ENCODE results near the gene NLRC3.

The NLRC3 gene

DNA sequence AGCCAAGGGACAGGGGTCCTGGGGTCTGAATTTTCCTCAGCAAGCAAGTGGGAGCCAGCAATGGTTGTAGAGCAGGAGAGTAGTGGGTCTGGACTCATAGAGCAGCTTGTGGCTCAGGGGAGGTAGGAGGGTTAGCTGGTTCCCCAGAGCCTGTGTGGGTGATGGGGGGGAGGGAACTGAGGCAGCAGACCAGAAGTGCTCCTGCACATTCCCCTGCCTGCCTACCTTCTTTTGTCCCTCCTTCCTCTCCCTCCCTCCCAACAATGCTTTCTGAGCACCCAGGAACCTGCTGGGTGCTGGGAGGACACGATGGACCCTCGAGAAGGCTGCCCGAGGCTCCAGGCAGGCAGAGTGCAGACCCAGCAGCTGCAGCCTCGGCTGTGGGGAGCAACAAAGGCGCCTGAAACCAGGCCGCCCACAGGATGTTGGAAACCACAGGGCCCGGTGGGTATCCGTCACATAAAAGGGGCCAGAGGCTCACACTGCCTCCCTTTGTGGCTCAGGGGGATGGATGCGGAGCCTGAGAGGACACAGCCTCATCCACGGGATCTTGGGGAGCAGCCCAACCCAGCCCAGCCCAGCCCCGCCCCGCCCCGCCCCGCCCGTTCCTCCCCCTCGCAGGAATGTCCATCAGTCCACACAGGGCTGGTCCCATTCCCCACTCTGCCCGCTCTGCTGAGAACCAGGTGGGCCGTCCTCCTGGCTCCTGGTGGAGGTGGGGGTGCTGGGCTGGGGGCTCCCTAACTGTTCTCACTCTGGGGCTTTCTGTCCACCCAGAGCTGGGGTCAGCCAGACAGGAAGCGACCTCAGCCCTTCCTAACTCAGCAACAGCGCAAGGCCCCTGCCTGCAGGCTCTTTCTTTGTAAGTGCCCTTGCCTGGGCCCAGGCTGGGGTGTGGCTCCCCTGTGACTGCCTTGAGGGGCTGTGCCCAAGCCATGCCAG lies 1.7 kb upstream of the NLRC3 start:
- DNase-seq: no peak

DNA sequence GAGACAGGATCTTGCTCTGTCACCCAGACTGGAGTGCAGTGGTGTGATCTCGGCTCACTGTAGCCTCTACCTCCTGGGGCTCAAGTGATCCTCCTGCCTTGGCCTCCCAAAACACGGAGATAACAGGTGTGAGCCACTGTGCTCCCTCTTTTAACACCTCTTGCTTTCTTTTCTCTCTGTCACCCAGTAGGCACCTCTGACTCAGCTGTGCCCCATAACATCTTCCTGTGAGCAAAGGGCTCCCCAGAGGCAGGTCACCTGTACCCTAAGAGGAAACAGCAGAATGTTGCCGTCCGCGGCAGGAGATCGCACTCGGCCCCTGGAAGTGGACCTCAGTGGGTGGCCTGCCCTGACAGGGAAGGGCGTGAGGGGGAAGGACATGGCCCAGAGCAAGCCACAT lies 918 bp upstream of the NLRC3 start:
- no peak for DNase-seq

DNA sequence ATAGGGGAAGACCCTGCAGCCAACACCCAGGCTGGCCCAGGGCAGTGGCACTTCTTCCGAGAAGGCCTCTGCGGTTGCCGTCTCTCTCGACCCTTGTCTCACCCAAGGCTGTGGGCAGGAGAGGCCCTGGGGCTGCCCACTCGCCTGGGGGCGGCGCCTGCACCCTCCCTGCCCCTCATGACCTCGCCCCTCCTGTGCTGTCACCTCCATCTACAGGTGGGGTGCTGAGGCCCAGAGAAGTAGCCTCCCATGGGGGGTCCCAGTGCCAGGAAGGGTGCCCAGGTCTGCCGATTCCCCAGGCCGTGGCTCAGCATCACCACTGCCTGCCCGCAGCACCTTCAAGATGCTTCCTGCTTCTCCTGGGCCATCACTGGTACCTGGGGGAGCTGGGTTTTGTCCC lies 992 bp downstream of the NLRC3 start:
- DNase-seq: no peak

DNA sequence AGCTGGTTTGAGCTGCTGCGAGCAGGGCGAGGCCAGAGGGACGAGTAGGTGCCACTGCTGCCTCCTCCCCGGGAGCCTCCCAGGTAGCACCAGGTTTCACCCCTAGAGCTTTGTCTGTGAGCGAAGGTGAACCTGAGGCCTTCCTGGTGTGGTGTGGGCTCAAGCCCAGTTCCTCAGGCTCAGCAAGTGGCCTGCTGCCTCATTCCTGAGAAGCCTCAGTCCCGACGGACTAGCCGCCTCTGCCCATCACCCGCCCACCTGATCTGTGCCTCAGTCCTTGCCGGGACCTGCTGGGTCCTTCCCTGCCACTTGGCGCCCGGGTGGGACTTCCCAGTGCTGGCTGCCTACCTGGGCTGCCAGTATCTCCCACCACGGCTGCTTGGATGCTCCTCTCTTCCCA lies 1.7 kb downstream of the NLRC3 start:
- no peak for DNase-seq

DNA sequence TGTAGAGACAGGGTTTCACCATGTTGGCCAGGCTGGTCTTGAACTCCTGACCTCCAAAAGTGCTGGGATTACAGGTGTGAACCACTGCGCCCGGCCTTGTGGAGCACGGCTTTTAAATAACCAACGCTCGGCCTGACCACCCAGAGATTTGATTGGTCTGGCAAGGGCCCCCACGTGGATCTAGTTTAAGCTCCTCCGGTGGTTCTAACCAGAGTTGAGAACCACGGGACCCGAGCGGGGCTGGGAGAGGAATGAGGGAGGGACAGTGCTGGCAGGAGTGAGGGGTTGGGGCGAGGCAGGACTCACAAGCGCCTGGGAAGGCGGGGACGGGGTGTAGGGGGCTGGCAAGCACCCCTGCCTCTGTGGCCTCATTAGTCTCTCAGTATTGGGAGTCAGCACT lies 3.0 kb downstream of the NLRC3 start:
- DNase-seq: no peak

DNA sequence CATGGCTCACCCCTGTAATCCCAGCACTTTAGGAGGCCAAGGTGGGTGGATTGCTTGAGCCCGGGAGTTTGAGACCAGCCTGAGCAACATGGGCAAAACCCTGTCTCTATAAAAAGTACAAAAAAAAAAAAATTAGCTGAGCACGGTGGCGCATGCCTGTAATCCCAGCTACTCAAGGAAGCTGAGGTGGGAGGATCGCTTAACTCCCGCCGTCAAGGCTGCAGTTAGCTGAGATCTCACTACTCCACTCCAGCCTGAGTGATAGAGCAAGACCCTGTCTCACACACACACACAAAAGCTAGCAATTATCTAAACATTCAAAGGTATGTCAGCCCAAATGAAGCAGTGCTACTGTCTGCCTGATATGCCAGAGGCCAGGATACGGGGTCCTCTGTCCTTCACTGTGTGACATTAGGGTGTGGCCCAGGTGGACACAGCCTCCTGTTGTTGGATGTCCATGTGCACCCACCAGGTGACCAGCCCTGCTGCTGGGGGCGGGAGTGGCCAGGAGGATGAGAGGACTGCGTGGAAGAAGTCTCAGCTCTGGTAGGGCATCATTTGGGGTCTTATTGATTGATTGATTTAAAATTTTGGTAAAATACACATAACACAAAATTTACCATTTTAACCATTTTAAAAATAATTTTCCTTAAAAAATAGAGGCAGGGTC lies 3.9 kb downstream of the NLRC3 start:
- no peak for DNase-seq

DNA sequence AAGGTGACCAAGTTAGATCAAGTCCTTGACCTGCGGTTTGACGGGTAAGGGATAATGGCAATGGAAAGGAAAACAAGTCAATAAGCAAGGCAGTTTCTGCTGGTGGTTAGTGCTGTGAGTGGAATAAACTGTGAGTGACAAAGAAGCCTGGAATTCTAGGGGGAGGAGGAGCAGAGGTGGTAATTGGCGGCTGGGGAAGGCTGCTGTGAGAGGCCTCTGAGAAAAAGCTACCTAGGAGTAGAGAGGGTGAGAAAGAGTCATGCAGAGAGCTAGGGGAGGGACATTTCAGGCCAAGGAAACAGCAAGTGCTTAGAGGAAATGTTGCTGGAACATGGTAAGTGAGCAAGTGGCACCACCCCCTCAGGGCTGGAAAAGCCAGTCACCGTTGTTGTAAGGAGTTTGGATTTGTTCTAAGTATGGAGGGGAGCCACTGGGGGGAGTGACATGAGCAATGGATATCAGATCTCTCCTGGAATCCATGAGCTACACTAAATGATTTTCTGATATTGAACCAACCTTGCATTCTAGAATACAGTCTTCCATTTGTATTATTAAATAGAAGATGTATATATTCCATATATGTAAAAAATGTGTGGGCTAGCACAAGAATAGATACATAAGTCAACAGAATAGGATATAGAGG lies 6.7 kb downstream of the NLRC3 start:
- DNase-seq: no peak

DNA sequence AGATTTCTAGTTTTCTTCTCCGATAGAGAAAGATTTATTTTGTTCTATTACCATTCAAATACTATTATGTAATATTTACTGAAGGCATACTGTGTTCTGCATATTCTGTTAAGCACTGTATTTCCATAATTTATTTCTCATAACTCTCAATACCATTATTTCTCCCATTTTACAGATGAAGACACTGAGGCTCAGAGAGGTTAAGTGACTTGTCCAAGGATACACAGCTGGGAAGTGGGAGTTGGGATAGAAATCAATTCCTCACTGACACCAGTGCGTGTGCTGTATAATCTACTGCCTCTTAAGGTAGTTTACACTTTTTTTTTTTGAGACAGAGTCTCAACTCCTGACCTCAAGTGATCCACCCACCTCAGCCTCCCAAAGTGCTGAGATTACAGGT lies 7.4 kb downstream of the NLRC3 start:
- DNase-seq: no peak

DNA sequence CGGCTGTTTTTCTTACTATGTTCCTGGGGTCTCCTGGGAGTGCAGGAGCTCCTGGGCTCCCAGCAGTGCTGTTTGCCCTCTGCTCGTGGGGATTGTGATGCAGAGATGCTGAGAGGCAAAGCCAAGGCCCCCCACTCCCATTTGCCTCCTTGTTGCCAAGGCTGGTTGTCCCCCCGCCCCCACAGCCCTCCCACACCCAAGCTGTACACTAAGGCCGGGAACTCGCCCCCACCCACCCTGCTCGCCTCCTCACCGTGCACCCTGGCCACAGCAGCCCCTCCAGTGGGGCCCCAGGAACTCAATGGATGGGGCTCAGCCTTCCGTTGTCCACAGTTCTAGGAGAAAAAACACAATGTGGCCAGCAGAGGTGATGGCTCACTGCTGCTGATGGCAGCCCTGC lies 10.2 kb downstream of the NLRC3 start:
- no peak for DNase-seq

DNA sequence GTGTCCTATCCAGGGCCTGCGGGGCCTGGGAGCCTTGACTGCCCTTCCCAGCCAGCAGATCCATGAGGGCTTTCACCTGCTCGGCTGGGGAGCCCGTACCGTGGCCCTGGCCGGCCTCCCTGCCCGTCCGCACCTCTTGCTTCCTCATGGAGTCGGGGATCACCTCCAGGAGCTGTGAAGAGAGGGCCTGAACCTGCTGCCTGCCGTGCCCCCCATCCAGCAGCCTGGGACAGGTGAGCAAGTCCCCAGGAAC lies 12.4 kb downstream of the NLRC3 start:
- DNase-seq: no peak

DNA sequence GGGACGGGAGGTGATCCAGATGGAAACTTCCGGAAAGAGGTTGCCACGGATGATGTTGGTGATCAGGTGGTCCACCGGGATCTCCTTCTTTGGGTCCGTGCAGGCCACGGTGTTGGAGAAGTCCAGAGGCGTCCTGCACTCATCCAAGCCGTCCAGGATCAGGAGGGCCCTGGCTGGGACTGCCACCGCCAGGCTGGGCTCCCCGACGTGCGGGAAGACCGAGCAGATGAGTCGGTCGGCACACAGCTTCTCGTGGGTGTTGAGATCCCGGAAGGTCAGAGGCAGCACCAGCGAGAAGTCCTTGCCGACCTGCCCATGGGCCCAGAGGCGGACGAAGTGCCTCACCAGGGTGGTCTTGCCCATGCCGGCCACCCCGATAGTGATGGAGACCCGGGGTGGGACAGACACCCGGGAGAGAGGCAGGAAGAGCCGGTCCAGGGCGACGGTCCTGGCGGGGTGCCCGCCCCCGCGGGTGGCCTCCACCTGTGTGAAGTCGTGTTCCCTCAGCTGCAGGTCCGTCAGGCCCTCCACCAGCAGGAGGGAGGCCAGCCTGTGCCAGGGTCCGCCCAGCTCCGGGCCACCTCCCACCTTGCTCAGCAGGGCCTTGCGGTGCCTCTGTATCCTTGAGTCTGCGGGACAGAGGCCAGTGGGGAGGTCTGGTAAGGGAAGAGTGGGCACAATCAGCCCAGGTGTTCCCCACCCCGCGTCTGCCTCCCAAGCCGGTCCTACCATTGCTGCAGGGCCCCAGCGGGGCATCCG lies 12.9 kb downstream of the NLRC3 start:
- DNase-seq: no peak

DNA sequence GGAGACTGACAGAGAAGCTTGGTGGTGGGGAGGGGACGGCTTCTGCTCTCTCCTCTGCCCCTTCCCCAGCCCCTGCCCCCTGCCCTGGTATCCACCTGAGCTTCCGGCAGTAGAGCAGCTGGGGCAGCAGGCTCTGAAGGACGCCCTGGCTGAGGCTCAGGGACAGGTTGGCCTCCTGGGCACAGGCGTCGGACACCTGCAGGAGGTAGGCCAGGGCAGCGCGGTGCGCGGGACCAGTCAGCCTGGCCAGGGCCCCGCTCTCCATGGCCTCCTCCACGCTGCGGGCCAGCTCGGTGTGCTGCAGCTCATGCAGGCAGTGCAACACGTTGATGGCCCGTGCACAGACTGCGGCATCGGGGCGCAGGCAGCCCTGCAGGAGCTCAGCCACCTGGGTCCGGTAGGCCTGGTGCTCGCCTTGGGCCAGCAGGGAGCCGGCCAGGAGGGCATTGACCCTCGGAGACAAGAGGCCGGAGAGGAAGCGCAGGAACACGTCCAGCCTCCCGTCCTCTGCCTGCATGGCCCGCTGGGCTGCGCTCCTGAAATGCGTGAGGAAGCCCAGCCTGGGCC lies 14.2 kb downstream of the NLRC3 start:
- no peak for DNase-seq

DNA sequence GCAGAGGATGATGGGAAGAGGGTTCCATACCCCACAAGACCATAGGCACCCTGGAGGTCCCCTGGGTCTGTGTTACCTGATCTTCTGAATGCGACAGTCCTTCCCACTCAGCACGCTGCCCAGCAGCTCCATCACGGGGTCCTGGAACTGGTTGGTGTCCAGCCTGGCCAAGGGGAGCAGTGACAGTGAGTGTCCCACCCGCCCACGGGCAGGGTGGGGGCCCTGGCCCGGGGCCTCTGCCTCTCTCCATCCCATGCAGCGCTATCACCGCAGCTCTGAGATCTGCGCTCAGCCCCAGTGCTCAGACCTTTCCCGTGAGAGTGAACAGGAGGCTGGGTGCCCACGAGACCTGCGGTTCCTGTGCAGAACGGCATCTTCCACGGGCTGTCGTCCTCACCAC lies 15.6 kb downstream of the NLRC3 start:
- DNase-seq: no peak

DNA sequence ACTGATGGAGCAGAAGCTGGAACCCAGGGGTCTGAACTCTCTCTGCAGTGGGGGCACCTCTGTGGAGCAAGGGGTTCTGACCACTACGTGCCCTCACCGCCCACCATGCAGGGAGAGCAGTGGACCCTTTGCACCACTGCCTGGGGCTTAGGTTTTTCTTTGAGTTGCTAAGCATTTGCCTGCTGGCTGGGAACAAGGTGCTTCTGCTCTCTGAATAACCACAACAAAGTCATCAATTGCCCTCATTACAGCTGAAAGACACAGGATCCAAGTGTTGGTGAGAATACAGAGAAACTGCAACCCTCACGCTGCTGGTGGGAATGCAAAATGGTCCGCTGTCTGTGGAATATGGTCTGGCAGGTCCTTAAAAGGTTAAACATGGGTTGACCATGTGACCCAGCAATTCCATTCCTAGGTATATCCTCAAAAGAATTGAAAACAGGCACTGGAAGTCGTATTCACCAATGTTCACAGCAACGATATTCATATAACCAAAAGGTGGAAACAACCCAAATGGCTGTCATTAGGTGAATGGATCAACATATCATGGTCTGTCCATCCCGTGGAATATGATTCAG lies 22.8 kb downstream of the NLRC3 start:
- DNase-seq: no peak

DNA sequence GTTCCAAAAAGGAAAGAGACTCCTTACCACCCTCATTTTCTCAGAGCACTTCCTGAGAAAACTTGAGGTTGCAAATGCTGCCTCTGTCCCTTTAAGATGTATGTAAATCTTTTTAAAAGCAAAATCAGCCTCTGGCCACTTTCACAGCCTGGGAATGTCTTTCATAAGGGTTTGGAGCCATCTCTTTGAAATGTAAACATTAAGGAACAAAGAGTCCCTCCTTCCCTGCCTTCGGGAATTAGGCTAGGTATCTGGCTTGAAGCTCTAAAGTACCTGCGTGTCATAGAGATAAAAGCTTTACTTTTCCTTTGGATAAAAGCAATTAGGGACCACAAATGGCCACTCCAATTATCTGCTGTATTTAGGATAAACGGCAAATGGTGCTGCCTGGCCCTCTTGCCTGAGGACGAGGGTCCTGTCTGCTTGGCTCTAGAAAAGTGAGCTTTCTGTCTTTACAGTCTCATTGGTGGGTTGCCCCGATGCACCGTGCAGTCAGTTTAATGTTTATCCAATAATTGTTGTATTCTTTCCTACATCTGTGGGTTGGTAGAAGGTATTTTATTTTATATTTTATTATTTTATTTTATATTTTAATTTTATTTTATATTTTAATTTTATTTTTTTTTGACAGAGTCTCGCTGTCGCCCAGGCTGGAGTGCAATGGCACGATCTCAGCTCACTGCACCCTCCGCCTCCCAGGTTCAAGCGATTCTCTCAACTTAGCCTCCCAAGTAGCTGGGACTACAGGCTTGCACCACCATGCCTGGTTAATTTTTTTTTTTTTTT lies 23.9 kb downstream of the NLRC3 start:
- no peak for DNase-seq

DNA sequence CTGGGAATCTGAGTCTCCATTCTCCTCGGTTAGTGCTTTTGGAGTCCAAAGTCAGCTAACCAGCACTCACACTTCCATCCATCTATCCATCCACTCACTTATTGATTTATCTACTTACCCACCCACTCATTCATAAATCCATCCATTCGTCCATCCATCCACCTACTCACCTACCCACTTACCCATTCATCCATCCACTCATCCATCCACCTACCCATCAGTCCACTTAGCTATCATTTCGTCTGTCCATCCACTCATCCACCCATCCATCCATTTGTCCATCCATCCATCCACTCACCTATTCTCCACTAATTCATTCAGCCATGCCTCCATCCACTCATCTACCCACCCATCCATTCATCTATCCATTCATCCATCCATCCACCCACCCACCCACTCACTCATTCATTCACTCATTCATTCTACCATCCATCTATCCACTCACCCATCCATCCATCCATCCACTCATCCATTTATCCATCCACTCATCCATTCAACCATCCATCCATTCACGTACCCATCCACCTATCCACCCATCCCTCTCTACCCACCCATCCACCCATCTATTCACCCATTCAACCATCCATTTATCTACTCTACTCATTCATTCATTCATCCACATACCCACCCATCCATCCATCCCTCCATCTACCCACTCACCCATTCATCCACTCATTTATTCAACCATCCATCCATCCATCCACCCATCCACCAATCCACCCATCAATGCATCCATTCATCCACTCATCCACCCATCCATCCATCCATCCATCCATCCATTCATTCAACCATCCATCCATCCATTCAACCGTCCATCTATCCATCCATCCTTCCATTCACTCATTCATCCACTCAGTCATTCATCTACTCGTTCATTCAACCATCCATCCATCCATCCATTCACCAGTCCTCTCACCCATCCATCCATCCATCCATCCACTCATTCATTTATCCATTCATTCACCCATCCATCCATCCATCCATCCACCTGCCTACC lies 26.1 kb downstream of the NLRC3 start:
- DNase-seq: no peak

DNA sequence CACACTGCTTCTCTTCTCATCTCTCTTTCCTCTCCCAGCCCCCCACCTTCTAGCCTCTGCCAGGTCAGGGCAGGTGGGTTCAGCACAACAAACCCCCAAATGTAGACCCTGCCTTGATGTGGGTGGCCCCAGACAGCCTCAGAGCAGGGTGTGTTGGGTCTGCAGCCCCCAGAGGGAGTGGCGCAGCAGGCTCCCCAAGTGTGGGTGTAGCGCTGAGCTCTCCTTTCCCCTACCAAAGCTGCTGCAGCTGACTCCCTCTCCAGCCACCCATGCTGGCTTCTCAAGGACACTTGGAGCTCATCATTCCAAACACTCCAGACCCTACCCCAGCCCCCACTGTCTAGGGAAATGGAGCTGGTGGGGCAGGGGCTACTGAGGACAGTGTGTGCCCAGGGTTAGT lies 27.3 kb downstream of the NLRC3 start:
- no peak for DNase-seq

DNA sequence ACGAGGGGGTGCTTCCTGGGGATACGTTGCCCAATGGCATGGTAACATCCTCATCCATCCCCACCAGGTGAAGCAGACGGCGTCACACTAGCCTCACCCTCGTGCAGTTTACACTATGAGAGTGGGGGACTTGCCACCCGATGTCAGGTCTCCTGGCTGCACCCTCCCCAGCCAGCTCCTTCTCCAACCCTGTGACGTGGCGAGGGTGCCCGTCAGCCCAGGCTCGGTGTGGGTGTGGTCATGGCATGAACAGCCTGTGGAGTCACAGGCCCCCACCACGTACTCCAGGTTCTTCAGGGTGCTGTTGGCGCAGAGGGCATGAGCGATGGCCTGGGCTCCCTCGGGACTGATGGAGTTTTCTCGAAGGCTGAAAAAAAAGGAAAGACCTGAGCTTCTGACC lies 28.3 kb downstream of the NLRC3 start:
- no peak for DNase-seq

DNA sequence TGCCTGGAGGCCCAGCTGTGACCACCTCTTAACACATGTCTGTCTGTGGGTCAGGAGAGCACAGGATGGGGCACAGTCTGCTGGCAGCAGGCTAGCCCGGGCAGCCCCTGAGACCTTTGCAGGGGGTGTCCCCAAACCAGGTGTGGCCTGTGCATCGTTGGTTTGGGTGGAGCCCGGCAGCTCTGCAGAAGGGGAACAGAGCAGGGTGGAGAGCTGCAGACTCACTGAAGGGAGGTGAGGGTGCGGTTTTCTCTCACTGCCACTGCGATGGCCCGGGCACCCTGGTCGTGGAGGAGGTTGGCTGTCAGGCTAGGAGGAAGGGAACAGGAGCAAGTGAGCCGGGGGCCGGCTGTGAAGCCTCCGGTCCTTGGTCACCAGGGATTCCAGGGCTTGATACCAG lies 28.8 kb downstream of the NLRC3 start:
- DNase-seq: no peak

DNA sequence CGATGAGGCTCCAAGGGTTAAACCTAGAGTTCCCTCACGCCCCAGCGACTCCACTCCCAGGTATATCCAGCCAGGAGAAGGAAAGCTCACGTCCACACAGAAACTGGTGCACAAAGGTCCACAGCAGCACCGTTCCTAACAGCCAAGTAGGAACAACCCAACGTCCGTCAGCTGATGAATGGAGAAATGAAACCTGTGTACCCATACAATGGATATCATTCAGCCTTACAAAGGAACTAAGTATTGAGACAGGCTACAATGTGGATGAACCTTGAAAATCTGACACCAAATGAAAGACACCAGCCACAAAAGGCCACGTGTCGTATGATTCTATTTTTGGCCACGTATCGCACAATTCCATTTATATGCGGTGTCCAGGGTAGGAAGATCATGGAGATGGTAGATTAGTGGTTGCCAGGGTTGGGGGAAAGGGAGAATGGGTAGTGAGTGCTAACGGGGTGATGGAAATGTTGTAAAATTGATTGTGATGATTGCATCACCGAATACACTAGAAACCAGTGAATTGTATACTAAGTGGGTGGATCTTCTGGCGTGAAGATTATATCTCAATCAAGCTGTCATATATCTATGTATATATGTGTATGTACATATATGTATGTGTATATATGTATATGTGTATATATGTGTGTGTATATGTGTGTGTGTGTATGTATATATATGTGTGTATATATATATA lies 30.1 kb downstream of the NLRC3 start:
- DNase-seq: no peak

All from kidney glomerular epithelial cell (primary cell).